Liver (tissue), 9 donors: ENCODE measurements around the gene MAD2L2. TPM values are rescaled to one million over a fixed set of nuclear protein-coding genes. Genes with fewer than 3 reads are reported as not detected.

Source experiments
- DNase-seq: peaks from one replicate; pipeline ENCODE4 v3.0.0-alpha.2; 2017; ENCODE audit warnings: low spot score
- H3K27ac ChIP-seq, 2 donors: one replicate each; pipeline ENCODE4 v1.7.0; 2013; ENCODE audit warnings: inconsistent platforms in 2 of 2, low read length in 2 of 2, control low read depth in 1 of 2, low read depth in 1 of 2, mild to moderate bottlenecking in 1 of 2
- H3K27me3 ChIP-seq, 4 donors: one replicate each; pipeline versions ENCODE4 v1.6.1 to v1.7.0; 2013; ENCODE audit warnings: low read length in 3 of 4, inconsistent platforms in 1 of 4, mild to moderate bottlenecking in 1 of 4, moderate library complexity in 1 of 4; ENCODE audit not compliant: control insufficient read depth in 4 of 4, insufficient read depth in 4 of 4
- H3K36me3 ChIP-seq, 4 donors: one replicate each; pipeline versions ENCODE4 v1.6.1 to v1.7.0; 2013; ENCODE audit warnings: low read length in 3 of 4, mild to moderate bottlenecking in 3 of 4, low read depth in 1 of 4, moderate library complexity in 1 of 4; ENCODE audit not compliant: control insufficient read depth in 4 of 4, insufficient read depth in 3 of 4
- H3K4me1 ChIP-seq, 4 donors: one replicate each; pipeline versions ENCODE4 v1.6.1 to v1.7.0; 2013; ENCODE audit warnings: low read length in 3 of 4, mild to moderate bottlenecking in 3 of 4, moderate library complexity in 1 of 4; ENCODE audit not compliant: control insufficient read depth in 4 of 4, insufficient read depth in 4 of 4
- H3K4me3 ChIP-seq, 3 donors: one replicate each; pipeline versions ENCODE4 v1.6.1 to v1.7.0; 2013; ENCODE audit warnings: low read length in 3 of 3, control low read depth in 1 of 3, low read depth in 1 of 3, mild to moderate bottlenecking in 1 of 3
- H3K9ac ChIP-seq, 2 donors: one replicate each; pipeline ENCODE4 v1.7.0; 2013; ENCODE audit warnings: low read length in 2 of 2, mild to moderate bottlenecking in 2 of 2, moderate library complexity in 2 of 2, control low read depth in 1 of 2, low read depth in 1 of 2
- H3K9me3 ChIP-seq, 4 donors: one replicate each; pipeline versions ENCODE4 v1.6.1 to v1.7.0; 2013; ENCODE audit warnings: low read length in 3 of 4; ENCODE audit not compliant: control insufficient read depth in 4 of 4
- EGR1 ChIP-seq, 2 donors: IDR thresholded peaks; 2 replicates each; pipeline ENCODE4 v1.6.1; 2016 to 2018; ENCODE audit warnings: antibody characterized with exemption in 2 of 2, low read depth in 2 of 2
- FOXA1 ChIP-seq: IDR thresholded peaks from 2 replicates; pipeline ENCODE4 v1.6.1; 2016; ENCODE audit warnings: antibody characterized with exemption
- FOXA2 ChIP-seq: IDR thresholded peaks from 2 replicates; pipeline ENCODE4 v1.6.1; 2016; ENCODE audit warnings: antibody characterized with exemption
- GABPA ChIP-seq, 2 donors: IDR thresholded peaks in 1 of 2; conservative IDR thresholded peaks in 1 of 2; 2 replicates each; pipeline ENCODE4 v1.6.1; 2016; ENCODE audit warnings: antibody characterized with exemption in 2 of 2, mild to moderate bottlenecking in 1 of 2, moderate library complexity in 1 of 2
- HNF4A ChIP-seq, 2 donors: conservative IDR thresholded peaks; 2 replicates each; pipeline ENCODE4 v1.6.1; 2016; ENCODE audit warnings: antibody characterized with exemption in 2 of 2, mild to moderate bottlenecking in 2 of 2
- HNF4G ChIP-seq: IDR thresholded peaks from 2 replicates; pipeline ENCODE4 v1.6.1; 2016; ENCODE audit warnings: antibody characterized with exemption
- JUND ChIP-seq, 2 donors: IDR thresholded peaks; 2 replicates each; pipeline ENCODE4 v1.6.1; 2016; ENCODE audit warnings: antibody characterized with exemption in 2 of 2
- NR2F2 ChIP-seq: IDR thresholded peaks from 2 replicates; pipeline ENCODE4 v1.6.1; 2016; ENCODE audit warnings: antibody characterized with exemption
- RAD21 ChIP-seq, 2 donors: IDR thresholded peaks; 2 replicates each; pipeline ENCODE4 v1.6.1; 2016; ENCODE audit warnings: antibody characterized with exemption in 2 of 2, mild to moderate bottlenecking in 2 of 2
- RXRA ChIP-seq, 2 donors: IDR thresholded peaks; 2 replicates each; pipeline ENCODE4 v1.6.1; 2017 to 2018; ENCODE audit warnings: antibody characterized with exemption in 2 of 2, mild to moderate bottlenecking in 1 of 2
- SP1 ChIP-seq: IDR thresholded peaks from 2 replicates; pipeline ENCODE4 v1.6.1; 2018; ENCODE audit warnings: antibody characterized with exemption, mild to moderate bottlenecking
- TAF1 ChIP-seq: conservative IDR thresholded peaks from 2 replicates; pipeline ENCODE4 v1.6.1; 2016; ENCODE audit warnings: antibody characterized with exemption, mild to moderate bottlenecking
- YY1 ChIP-seq: IDR thresholded peaks from 2 replicates; pipeline ENCODE4 v1.6.1; 2016; ENCODE audit warnings: antibody characterized with exemption, mild to moderate bottlenecking
- WGBS: extraction: QIAGEN DNeasy Blood & Tissue Kit; methylation state at CpG from one replicate; pipeline ENCODE4 v1.1.7; 2013; 5-methylcytosine and 5-hydroxymethylcytosine counted together
- polyA plus RNA-seq, 2 donors: library from polyadenylated mRNA; stranded (reverse) in 1 of 2; unstranded in 1 of 2; fragments of 200-250 nt in 1 of 2; fragments of >200 nt in 1 of 2; fragmentation: Nextera tagmentation in 1 of 2; extraction: Ambion mirVana in 1 of 2; gene quantifications; one replicate each; pipeline versions ENCODE4 v1.2.1 to v1.2.3, GENCODE V29; 2013 to 2015
- total RNA-seq, 2 donors: library from RNA; depleted of rRNA; stranded (reverse); fragments of >200 nt; gene quantifications; one replicate each; pipeline ENCODE4 v1.2.3, GENCODE V29; 2014
- TF ChIP-seq, protein P1 (sequence below): fragments of 150-350 bp; IDR thresholded peaks from 2 replicates; pipeline ENCODE4 v1.5.1; 2017; ENCODE audit warnings: improper control_type of control experiment, low read depth, low read length; ENCODE audit not compliant: missing input control
- TF ChIP-seq, protein P2 (sequence below): IDR thresholded peaks from 2 replicates; pipeline ENCODE4 v1.6.1; 2016; ENCODE audit warnings: antibody characterized with exemption
- TF ChIP-seq, protein P3 (sequence below): IDR thresholded peaks from 2 replicates; pipeline ENCODE4 v1.6.1; 2016; ENCODE audit warnings: antibody characterized with exemption
- TF ChIP-seq, protein P4 (sequence below): IDR thresholded peaks from 2 replicates; pipeline ENCODE4 v1.6.1; 2016; ENCODE audit warnings: antibody characterized with exemption
- TF ChIP-seq, protein P5 (sequence below): IDR thresholded peaks from 2 replicates; pipeline ENCODE4 v1.6.1; 2016; ENCODE audit warnings: antibody characterized with exemption, mild to moderate bottlenecking
- donor health status: healthy.
- donor health status: healthy.
- donor health status: healthy.
- donor health status: healthy.
- donor health status: healthy.

Gene MAD2L2
- total and polyA plus RNA-seq, 4 donors: 17.5 to 43.1 (median 31.9) TPM

DNA sequence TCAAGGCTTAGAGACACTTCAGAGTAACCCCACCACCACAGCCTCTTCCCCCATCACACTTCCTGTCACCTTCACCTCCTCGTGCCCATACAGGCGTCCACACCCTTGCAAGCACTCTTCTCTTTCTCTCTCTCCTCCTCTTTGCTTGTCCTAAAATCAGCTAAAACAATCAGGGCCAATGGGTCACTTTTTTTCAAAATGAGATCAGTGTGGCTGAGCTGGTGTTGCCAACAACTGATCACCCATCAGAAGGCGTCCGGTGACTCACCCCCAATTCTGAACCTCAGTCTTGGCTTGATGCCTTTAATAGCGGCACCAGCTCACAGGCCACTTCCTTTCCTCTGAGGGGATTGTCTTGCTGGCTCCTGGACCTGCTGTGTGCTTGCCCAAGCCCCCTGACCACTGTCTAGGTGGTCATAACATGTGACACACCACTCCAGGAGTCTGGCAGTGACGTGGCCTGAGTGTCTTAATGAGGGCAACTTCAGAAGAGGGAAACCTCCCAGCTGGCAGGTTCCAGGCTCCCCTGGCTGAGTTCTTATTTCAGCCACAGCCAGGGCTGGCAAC, 12.2 kb upstream of the MAD2L2 start:
- peaks cover 7 to 11% (median 8%) of the 10 kb centered on the region in 4 donors for H3K4me1 ChIP-seq
- no peak overlapping the region for H3K9ac ChIP-seq
- no peaks in the 10 kb centered on the region for H3K36me3 ChIP-seq
- H3K27me3 ChIP-seq: peaks cover 0 to 13% (median 5%) of the 10 kb centered on the region in 4 donors
- no peak for DNase-seq
- WGBS: 39% methylated on average over 6 of the region's 6 CpGs
- TF ChIP-seq, protein P1, sequence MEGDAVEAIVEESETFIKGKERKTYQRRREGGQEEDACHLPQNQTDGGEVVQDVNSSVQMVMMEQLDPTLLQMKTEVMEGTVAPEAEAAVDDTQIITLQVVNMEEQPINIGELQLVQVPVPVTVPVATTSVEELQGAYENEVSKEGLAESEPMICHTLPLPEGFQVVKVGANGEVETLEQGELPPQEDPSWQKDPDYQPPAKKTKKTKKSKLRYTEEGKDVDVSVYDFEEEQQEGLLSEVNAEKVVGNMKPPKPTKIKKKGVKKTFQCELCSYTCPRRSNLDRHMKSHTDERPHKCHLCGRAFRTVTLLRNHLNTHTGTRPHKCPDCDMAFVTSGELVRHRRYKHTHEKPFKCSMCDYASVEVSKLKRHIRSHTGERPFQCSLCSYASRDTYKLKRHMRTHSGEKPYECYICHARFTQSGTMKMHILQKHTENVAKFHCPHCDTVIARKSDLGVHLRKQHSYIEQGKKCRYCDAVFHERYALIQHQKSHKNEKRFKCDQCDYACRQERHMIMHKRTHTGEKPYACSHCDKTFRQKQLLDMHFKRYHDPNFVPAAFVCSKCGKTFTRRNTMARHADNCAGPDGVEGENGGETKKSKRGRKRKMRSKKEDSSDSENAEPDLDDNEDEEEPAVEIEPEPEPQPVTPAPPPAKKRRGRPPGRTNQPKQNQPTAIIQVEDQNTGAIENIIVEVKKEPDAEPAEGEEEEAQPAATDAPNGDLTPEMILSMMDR: no peak
- TF ChIP-seq EGR1 (IDR thresholded peaks at IDR 0.05; ENCODE audit: low read depth in 2 of 2) (no peak), JUND (IDR thresholded peaks at IDR 0.05) (no peak), SP1 (no peak), TAF1 (no peak), HNF4A (conservative IDR thresholded peaks at IDR 0.05) (no peak), GABPA (IDR thresholded peaks at IDR 0.05 in 1 of 2, conservative IDR thresholded peaks at IDR 0.05 in 1 of 2) (no peak), FOXA2 (no peak), HNF4G (no peak), YY1 (no peak), RXRA (IDR thresholded peaks at IDR 0.05) (no peak), FOXA1 (no peak), RAD21 (IDR thresholded peaks at IDR 0.05) (no peak), NR2F2 (no peak)
- TF ChIP-seq, protein P2, sequence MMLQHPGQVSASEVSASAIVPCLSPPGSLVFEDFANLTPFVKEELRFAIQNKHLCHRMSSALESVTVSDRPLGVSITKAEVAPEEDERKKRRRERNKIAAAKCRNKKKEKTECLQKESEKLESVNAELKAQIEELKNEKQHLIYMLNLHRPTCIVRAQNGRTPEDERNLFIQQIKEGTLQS: no peak
- TF ChIP-seq, protein P3, sequence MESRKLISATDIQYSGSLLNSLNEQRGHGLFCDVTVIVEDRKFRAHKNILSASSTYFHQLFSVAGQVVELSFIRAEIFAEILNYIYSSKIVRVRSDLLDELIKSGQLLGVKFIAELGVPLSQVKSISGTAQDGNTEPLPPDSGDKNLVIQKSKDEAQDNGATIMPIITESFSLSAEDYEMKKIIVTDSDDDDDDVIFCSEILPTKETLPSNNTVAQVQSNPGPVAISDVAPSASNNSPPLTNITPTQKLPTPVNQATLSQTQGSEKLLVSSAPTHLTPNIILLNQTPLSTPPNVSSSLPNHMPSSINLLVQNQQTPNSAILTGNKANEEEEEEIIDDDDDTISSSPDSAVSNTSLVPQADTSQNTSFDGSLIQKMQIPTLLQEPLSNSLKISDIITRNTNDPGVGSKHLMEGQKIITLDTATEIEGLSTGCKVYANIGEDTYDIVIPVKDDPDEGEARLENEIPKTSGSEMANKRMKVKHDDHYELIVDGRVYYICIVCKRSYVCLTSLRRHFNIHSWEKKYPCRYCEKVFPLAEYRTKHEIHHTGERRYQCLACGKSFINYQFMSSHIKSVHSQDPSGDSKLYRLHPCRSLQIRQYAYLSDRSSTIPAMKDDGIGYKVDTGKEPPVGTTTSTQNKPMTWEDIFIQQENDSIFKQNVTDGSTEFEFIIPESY: no peak
- TF ChIP-seq, protein P4, sequence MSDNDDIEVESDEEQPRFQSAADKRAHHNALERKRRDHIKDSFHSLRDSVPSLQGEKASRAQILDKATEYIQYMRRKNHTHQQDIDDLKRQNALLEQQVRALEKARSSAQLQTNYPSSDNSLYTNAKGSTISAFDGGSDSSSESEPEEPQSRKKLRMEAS: no peak
- TF ChIP-seq, protein P5, sequence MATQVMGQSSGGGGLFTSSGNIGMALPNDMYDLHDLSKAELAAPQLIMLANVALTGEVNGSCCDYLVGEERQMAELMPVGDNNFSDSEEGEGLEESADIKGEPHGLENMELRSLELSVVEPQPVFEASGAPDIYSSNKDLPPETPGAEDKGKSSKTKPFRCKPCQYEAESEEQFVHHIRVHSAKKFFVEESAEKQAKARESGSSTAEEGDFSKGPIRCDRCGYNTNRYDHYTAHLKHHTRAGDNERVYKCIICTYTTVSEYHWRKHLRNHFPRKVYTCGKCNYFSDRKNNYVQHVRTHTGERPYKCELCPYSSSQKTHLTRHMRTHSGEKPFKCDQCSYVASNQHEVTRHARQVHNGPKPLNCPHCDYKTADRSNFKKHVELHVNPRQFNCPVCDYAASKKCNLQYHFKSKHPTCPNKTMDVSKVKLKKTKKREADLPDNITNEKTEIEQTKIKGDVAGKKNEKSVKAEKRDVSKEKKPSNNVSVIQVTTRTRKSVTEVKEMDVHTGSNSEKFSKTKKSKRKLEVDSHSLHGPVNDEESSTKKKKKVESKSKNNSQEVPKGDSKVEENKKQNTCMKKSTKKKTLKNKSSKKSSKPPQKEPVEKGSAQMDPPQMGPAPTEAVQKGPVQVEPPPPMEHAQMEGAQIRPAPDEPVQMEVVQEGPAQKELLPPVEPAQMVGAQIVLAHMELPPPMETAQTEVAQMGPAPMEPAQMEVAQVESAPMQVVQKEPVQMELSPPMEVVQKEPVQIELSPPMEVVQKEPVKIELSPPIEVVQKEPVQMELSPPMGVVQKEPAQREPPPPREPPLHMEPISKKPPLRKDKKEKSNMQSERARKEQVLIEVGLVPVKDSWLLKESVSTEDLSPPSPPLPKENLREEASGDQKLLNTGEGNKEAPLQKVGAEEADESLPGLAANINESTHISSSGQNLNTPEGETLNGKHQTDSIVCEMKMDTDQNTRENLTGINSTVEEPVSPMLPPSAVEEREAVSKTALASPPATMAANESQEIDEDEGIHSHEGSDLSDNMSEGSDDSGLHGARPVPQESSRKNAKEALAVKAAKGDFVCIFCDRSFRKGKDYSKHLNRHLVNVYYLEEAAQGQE: no peak
- no peak overlapping the region for H3K4me3 ChIP-seq
- no peaks in the 10 kb centered on the region for H3K9me3 ChIP-seq
- no peak overlapping the region for H3K27ac ChIP-seq
